NCI-H2081 (cell line): ENCODE data around the gene PLEKHM3.
"Not testable (repeated sequence)": the region's sequence is repeated elsewhere in the genome, so short reads cannot be mapped to it uniquely, and the experiment has no call there.

Experiments used
- DNase-seq, 2 experiments: peaks; one replicate each; lab custom pipeline; 2025; lab: John Stamatoyannopoulos, UW

Gene PLEKHM3

DNA sequence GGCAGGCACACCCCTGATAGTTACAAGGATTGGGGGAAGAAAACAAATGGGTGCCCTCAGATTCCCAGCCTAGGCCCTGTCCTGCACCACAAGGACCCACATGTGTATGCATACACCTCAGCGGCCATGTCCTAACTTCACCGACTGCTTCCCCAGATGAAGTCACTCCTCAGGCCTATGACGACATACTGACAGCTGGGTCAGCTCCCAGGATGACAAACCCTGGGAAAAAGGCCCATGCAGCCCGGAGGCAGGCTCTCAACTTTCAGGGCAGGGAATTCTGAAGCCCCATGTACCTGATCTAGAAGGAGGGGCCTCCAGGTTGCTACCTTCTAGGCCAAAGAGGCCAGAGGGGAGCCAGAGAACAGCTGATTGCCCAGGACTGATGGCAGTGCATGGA, 11.0 kb upstream of the PLEKHM3 start:
- DNase-seq = no peak

DNA sequence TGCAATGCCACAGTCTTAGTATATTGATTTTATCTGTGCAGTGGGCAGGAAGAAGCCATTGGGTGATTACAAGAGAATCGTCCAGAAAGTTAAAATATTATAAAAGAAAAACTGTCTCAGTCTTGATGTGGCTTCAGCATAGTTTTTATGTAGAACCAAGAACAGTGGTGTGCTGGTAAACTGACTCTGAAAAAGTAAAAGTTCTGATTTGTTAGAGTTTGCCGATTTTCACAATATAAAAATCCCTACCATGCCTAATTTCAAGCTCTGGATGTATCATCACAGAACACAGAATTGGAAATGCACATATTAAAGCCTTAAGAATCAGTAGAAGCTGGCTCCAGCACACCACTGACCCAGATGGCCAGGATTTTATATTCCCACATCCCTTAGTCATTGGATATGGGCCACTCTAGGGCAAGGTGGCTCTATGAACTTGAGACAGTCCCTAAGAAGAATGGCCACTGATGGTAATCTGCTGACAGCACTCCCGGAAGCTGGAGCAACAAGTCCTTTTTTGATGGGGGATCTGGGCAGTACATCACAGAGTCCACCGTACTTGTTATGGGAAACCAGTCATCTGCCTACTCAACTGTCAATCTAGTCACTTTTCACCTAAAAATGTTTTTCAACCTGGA, 9.3 kb upstream of the PLEKHM3 start:
- DNase-seq = no peak

DNA sequence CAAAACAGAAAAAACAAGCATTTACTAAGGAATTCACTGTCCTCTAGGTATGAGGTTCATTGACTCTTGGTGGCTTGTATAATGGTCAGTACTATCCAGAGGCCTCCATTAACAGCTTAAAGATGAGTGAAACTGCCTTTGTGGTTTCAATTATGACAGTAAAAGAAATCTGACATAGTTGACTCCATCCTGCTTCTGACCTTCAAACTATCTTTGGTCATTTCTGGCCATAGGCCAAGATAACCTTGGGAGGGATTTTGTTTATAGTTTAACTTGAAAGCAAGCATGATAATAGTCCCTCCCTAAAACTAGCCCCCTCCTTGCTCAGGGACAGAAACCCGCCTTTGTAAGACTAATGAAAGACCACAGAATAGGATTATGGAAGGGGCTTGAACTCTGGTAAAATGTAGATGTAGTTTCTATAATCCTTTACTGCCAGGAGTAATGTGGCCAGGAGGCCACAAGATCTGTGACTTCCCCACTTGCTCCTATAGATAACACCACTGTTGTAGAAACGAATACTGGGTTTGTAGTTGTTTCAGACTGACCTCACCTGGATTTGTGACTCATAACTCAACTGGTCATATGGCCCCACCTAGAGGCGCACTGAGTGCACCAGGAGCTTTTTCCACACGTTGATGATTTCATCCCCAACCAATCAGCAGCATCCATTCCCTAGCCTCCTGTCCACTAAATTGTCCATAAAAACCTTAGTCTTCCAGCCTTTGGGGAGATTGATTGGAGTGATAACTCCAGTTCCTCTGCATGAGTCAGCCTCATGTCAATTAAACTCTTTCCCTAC, 8.6 kb upstream of the PLEKHM3 start:
- peak; percentile 32 to 45 for DNase-seq

DNA sequence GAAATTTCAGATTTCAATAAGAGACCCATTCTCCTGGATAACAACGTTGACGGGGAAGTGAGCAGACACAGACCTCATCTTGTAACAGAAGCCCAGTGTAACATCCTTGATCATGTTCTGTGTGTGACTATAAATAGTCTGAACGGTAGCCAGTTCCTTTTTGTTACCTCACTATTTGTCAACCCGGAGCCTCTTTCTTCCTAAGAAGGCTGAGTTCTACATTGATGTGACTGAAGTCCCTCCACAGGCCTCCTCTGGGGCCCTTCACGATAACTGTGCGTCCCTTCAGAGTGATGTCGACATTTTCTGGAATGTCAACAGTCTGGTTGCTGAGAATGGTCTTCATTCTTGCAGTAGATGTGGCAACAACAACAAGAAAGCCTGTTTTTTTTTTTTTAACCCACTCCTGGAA, 6.3 kb upstream of the PLEKHM3 start:
- no peak for DNase-seq

DNA sequence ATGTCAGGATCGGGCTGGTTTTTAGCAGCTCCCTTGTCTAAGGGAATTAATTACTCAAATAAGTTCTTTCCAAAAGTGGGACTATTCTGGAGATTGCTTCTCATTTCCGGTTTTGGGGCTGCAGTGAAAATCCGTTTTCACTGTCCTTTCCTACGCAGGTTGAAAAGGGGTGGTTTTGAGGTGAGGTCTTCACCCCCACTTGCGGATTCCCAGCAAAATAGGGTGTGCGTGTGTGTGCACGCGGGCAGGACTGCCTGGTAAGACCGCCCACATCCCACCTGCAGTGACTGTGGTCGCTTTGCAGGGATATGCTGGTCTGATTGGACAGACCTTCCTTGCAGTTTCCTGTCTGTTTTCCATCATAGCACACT, 472 bp upstream of the PLEKHM3 start:
- peak; percentile 3 to 43 for DNase-seq

DNA sequence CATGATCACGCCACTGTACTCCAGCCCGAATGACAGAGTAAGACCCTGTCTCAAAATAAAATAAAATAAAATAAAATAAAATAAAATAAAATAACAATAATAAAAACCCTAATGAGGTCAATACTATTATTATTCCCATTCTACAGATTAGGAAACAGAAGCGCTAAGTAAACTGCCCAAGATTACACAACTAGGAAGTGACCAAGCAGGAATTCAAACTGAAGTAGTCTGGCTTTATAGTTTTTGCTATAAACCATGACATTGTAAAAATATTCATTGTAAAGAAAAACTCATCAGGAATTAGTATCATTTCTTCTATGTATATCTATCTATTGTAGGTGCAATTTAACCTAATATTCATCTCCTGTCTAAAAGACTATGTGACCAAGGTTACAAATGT, 1.2 kb downstream of the PLEKHM3 start:
- DNase-seq = no peak

DNA sequence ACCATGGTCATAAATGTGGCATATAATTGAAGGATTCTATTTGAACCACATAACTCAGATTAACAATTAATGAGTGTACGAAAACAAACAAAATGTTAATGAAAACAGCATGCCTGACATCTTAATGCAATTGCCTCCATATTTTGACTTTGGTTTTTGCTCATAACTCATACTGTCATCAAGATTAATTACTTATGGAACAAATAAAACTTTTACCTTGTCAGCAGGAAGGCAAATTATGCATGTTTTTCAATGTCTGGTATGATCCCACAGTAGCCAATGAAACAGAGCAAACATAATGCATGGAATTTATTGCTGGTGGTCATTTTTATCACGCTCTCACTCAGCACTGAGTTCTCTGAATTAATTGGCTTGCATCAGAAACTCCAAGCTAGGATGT, 5.1 kb downstream of the PLEKHM3 start:
- DNase-seq = no peak

DNA sequence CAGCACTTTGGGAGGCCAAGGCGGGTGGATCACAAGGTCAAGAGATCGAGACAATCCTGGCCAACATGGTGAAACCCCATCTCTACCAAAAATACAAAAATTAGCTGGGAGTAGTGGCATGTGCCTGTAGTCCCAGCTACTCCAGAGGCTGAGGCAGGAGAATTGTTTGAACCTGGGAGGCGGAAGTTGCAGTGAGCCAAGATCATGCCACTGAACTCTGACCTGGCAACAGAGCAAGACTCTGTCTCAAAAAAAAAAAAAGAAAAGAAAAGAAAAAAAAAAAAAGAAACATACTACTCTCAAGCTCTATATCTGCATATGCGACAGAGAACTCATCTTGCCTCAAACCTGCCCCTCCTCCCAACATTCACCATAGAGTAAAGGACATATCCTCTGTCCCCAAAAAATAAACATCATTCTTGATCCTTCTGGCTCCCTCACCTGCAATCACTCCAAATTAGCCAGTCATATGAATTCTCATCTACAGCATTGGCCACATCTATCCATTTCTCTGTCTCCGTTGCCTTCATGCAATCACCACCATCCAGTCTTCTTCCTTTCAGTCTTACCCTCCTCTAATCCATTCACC, 7.1 kb downstream of the PLEKHM3 start:
- DNase-seq = not testable (repeated sequence)

DNA sequence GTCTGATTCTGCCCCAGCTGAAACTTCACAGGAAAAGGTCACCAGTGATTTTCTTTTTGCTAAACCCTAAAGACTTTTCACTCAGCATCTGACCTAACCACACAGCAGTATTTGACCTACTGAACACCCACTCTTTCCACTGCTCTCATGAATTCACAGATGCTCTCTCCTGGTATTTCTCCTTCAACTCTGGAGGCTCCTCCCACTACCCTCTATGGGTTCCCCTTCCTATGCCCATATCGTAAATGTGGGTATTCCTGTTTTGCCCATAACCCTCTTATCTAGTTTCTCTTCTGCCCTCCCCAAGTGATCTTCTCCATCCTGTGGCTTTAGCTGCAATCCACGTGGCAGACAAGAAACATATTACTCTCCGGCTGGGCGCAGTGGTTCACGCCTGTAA, 7.6 kb downstream of the PLEKHM3 start:
- no peak for DNase-seq

DNA sequence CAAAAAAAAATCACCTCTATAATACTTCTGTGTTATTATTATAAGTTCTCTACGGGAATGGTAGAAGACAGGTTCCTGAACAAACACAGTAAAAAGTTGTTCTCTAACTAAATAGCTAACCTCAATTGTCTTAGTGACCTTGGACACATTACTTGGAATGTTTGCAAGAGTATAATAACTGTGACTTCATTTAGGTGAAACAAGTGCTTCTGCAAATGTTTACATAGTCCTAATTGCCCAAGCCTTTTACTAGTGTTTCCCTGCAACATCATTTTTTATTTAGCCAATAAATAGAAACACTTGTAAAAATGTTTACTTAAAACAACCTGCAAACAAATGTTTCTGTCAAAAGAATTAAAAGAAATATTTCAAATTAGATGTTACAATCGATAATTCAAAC, 9.9 kb downstream of the PLEKHM3 start:
- peak in 1 of 2 experiments; percentile 24 for DNase-seq

DNA sequence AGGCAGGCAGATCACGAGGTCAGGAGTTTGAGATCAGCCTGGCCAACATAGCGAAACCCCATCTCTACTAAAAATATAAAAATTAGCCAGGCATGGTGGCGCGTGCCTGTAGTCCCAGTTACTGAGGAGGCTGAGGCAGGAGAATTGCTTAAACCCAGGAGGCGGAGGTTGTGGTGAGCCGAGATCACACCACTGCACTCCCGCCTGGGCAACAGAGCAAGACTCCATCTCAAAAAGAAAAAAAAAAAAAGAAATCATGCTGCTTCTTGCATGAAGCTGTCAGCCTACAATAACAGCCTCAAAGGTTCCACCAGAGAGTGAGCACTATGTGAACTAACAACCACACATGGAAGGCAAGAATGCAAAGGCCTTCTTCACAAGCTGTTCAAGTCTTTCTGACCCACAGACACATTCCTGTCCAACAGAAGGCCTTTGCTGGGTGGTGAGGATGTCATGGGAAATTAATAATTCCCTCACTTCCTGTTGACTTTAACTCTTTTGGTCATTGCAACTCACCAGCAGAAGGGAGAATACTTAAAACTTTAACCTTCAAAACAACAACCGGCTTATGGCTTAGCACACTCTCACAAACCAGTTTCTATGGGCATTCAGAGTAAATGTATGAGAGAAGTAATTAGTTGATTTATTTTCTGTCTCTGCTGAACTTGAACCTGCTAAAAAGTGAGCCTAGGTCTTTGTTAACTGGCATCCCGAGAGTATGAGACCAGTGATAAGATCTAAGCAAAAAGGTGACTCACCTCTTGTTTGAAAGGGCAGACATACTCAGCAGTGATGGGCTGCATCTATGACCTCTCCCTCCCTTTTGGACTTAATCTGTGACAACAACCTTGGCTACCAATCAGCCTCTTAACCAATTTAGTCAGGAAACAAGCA, 11.8 kb downstream of the PLEKHM3 start:
- no peak for DNase-seq

DNA sequence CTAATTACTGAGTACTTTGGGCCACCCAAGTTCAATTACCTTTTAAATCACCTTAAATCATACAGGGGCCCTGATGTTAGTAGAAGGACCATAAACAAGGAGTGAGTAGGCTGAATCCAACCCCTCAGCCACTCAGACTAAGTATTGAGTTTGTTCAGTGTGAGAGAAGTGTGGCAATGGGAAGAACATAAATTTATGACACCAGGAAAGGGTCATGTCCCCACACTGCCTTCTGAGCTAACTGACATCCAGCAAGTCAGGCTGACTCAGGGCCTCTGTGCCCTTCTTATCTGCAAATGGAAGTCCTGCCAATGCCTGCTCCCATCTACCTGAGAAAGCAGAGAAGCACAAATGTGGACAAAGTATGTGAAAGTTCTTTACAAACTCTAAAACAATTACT, 12.9 kb downstream of the PLEKHM3 start:
- no peak for DNase-seq

DNA sequence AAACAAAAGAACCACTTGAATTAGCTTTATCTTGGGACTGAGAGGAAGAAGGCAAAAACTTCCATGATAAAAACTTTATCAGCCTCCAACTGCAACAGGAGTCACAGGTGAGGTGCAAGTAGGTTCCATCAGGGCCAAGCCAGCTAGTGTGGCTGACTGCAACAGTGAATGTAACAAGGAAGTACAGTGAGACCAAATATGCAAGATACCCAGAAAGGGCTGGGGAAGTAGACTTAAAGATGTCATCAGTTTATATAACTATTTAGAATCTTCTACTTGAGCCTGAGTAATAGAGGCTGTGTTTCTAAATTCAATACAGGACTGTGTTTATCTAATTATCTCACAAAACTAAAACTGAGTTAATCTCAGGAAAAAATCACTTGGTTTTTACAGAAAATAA, 14.8 kb downstream of the PLEKHM3 start:
- no peak for DNase-seq

DNA sequence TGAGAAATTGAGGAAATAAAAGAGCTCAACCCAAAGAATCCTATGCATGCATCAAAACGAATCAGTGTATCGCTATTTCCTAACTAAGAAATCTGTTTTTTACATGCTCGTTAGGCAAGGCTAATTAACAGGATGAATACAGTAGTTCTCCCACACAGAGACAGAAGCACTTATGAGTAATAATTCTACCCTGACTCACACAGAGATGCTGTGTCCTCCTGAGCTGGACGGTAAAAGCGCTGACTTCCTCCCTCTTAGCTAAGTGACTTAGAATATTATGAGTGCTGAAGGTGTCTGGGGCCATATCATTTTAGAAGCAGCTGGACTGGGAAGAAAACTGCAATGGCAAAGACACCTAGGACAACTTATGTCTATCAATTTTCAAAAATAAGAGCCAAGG, 18.5 kb downstream of the PLEKHM3 start:
- DNase-seq = no peak

DNA sequence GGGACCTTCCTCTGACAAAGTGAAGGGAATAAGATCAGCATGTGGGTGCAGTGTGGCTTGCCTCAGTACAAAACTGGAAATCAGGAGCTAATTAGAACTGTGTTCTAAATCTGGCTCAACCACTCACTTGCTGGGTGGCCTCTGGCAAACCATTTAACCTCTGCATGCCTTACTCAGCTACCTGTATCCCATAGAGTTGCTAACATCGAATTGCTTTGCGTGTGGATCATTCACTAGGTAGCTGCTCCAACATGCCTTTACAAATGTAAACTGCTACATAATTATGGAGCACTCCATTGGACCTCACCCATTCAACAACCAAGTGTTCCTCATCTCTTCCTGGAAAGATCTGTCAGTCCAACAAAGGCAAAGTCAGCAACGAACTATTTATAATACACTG, 19.0 kb downstream of the PLEKHM3 start:
- no peak for DNase-seq

DNA sequence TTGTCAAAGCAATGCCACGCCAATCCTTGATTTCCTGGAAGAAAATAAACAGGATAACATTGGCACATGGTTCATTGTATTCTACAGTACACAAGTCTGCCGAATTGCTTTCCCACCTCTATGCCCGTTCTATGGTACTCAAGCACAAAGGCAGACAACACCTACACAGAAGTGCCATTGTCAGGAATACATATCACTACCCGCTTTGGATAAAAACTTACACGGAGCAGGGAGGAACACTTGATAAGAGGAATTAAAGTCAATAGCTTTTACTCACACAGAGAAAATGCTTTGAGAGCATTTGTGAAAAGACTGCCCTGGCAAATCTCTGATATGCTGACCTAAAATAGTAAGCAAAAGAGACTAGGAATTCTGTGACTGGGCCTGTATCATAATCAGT, 23.4 kb downstream of the PLEKHM3 start:
- no peak for DNase-seq

DNA sequence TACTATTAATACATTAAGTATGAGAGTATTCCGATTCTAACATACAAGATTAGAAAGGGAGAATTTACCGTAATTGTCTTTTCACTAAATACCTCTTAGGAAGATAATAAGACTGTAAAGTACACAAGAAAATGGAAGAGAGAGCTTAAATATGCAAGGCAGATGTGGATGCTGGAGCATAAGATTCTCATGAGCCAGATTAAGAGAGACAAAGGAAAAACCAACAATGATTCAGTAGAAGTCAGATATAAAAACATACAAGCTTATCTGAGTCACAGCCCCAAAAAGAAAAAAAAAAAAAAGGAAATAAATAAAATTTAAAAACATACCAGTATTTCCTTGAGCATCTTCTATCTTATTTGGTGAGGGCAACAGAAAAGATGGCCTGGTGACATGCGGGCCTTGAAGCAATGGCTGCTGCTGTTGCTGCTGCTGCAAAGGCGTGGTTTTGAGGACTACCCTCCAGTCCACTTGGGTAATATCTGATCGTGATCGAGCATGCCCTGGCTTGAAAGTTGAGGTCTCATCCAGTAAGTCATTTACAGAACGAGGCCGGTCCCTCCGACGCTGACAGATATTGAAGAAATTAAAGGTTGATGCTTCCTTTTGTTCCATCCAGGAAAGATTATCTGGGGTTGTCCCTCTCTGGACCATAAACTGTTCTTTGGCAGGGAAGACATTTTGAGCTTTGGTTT, 24.5 kb downstream of the PLEKHM3 start:
- no peak for DNase-seq

DNA sequence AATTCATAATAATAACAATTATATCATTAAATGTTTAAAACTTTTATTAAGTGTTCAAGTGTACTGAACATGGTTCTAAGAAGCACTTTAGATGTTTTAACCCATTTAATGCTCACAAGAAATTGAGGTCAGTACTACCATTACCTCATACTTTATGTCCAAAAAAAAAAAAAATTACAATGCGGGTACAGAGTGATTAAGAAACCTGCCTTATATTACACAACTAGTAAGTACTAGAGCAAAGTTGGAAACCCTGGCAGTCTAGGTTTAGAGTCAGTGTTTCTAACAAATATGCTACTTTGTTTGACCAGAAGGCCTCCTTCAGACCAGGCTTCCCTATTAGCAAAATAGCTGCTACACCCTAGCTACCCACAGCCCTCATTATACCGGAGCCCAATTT, 28.5 kb downstream of the PLEKHM3 start:
- DNase-seq = no peak

DNA sequence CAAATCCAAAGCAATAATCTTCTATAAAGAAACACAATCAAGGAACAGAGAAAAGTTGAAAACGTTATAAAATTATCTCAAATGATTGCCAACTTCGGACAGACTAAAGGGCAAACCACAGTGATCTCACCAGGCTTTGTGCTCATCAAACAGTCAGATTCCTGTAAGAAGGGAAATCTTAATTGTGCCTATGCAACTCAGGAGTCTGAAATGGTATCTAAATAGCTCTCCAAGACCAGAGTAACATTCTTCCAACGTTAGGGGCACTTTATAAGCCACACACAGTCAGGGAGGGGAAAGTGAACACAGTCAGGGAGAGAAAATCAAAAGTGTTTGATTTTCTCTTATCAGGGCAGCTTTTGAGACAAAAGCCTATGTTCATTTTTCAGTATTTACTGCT, 29.4 kb downstream of the PLEKHM3 start:
- DNase-seq = no peak

DNA sequence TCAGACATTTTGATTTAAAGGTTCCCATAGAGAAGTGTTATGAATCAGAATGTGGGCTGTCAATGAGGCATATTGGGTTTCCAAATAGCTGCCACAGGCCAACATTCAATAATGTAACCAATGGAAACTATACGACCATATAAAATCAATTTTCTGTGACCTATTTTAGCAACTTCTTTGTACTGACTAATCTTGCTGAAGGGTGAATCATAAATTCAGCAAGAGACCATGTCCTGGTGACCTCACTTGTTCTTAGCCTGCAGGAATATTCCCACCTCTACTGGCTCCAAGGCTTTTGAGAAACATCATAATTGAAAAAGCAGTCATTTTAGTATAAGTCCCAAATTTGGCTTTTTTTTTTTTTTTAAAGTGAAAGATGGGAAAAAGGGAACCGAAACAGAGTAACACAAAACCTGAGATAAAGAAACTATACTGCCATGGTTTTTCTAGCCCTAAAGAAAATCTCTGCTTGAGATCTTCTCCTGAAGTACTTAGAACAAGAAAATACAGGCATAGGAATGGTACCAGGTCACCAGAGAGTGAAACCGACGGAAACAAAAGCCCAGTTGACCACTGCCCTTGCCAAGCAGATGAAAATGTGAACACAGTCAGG, 32.1 kb downstream of the PLEKHM3 start:
- no peak for DNase-seq

DNA sequence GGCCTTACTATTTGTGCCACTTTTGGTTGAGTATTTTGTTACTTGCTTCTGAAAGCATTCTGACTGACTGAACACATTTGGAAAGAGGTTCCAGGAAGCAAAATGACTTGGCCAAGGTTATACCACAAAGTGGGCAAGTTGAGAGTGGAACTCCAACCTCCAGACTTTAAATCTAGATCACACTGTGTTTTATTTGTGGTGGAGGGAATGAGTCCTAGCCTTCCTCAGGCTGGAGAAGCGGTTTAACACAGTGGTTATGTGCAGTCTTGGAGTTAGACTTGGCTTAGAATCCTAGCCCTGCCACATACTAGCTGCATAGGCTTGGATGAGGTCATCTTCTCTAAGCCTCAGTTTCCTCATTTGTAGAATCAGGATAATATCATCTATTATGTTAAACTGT, 33.4 kb downstream of the PLEKHM3 start:
- DNase-seq = no peak
